Testis (tissue), 2 donors: ENCODE results near the gene MYO18B.

ENCODE experiments used
- POLR2A ChIP-seq: fragments of 450-650 bp; IDR thresholded peaks from one replicate; pipeline ENCODE4 v1.6.1; 2017; ENCODE audit warnings: antibody characterized with exemption, mild to moderate bottlenecking, moderate library complexity
- TF ChIP-seq, protein P1 (sequence below), 3 experiments: fragments of 450-650 bp in 2 of 3; fragments of 200-600 bp in 1 of 3; sonication (generic) in 1 of 3; IDR thresholded peaks; one replicate each; pipeline ENCODE4 v1.5.1; 2016 to 2019; ENCODE audit warnings: antibody characterized with exemption in 3 of 3, mild to moderate bottlenecking in 2 of 3, moderate library complexity in 1 of 3

GRCh38 chr22:25791556-25791955 is 49.6 kb downstream of the MYO18B start:
- TF ChIP-seq, protein P1, sequence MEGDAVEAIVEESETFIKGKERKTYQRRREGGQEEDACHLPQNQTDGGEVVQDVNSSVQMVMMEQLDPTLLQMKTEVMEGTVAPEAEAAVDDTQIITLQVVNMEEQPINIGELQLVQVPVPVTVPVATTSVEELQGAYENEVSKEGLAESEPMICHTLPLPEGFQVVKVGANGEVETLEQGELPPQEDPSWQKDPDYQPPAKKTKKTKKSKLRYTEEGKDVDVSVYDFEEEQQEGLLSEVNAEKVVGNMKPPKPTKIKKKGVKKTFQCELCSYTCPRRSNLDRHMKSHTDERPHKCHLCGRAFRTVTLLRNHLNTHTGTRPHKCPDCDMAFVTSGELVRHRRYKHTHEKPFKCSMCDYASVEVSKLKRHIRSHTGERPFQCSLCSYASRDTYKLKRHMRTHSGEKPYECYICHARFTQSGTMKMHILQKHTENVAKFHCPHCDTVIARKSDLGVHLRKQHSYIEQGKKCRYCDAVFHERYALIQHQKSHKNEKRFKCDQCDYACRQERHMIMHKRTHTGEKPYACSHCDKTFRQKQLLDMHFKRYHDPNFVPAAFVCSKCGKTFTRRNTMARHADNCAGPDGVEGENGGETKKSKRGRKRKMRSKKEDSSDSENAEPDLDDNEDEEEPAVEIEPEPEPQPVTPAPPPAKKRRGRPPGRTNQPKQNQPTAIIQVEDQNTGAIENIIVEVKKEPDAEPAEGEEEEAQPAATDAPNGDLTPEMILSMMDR (IDR thresholded peaks at IDR 0.05) = no peak
- no peak for TF ChIP-seq POLR2A
